PC-9 (cell line): ENCODE results near the gene DGKA.

Source experiments
- CTCF ChIP-seq: fragments of 200-600 bp; sonication (generic); conservative IDR thresholded peaks from 2 replicates; pipeline ENCODE4 v1.6.1; 2017; ENCODE audit warnings: mixed run types, antibody characterized with exemption, mild to moderate bottlenecking, moderate library complexity
- EZH2 ChIP-seq: fragments of 200-600 bp; sonication (generic); IDR thresholded peaks from 2 replicates; pipeline ENCODE4 v1.8.0; 2017; ENCODE audit warnings: antibody characterized with exemption, low read depth

GRCh38 chr12:55912908-55913307, 18.1 kb upstream of the DGKA start:
- no peak for TF ChIP-seq CTCF
- no peak for TF ChIP-seq EZH2
